Sigmoid colon (tissue), 7 donors: ENCODE results near the gene CSE1L. TPM values are rescaled to one million over a fixed set of nuclear protein-coding genes. Genes with fewer than 3 reads are reported as not detected.
"Not testable (repeated sequence)": the region's sequence is repeated elsewhere in the genome, so short reads cannot be mapped to it uniquely, and the experiment has no call there.

Experiments
- DNase-seq: peaks from one replicate; pipeline ENCODE4 v3.0.0-alpha.2; 2019
- H3K27ac ChIP-seq, 4 donors: fragments of 200-600 bp; sonication (generic); one replicate each; pipeline ENCODE4 v1.5.1; 2016 to 2019; ENCODE audit warnings: mild to moderate bottlenecking in 1 of 4
- H3K27me3 ChIP-seq, 3 donors: fragments of 200-600 bp; sonication (generic); one replicate each; pipeline ENCODE4 v1.5.1; 2019; ENCODE audit warnings: mild to moderate bottlenecking in 1 of 3
- H3K36me3 ChIP-seq, 4 donors: fragments of 200-600 bp; sonication (generic); one replicate each; pipeline ENCODE4 v1.5.1; 2016 to 2019
- H3K4me1 ChIP-seq, 4 donors: fragments of 200-600 bp; sonication (generic); one replicate each; pipeline ENCODE4 v1.5.1; 2017 to 2019
- H3K4me3 ChIP-seq, 4 donors: fragments of 200-600 bp; sonication (generic); one replicate each; pipeline ENCODE4 v1.5.1; 2017 to 2019; ENCODE audit warnings: mild to moderate bottlenecking in 2 of 4, moderate library complexity in 1 of 4
- H3K9me3 ChIP-seq, 4 donors: fragments of 200-600 bp in 3 of 4; sonication (generic) in 3 of 4; one replicate each; pipeline versions ENCODE4 v1.5.1 to v1.6.1; 2013 to 2019
- CTCF ChIP-seq, 4 experiments: fragments of 450-650 bp in 3 of 4; fragments of 200-600 bp in 1 of 4; IDR thresholded peaks; one replicate each; pipeline ENCODE4 v1.5.1; 2016 to 2019; ENCODE audit warnings: antibody characterized with exemption in 4 of 4, mild to moderate bottlenecking in 3 of 4, moderate library complexity in 2 of 4
- EP300 ChIP-seq, 4 donors: sonication (generic); formaldehyde crosslinking; IDR thresholded peaks; one replicate each; pipeline ENCODE4 v1.6.1; 2017; ENCODE audit warnings: antibody characterized with exemption in 4 of 4
- POLR2A ChIP-seq, 2 donors: fragments of 450-650 bp; IDR thresholded peaks; one replicate each; pipeline ENCODE4 v1.6.1; 2016; ENCODE audit warnings: antibody characterized with exemption in 2 of 2, mild to moderate bottlenecking in 2 of 2, moderate library complexity in 2 of 2
- POLR2AphosphoS5 ChIP-seq, 4 donors: sonication (generic); formaldehyde crosslinking; IDR thresholded peaks; one replicate each; pipeline ENCODE4 v1.6.1; 2017; ENCODE audit warnings: antibody characterized with exemption in 4 of 4
- WGBS, 2 donors: extraction: QIAGEN DNeasy Blood & Tissue Kit; methylation state at CpG; one replicate each; pipeline ENCODE4 v1.1.7; 2013; 5-methylcytosine and 5-hydroxymethylcytosine counted together
- intact Hi-C: fragments of 100-400 bp; cut with DNase I; formaldehyde crosslinking; loops from one replicate; pipeline ENCODE4 v1.15.1; 2023
- polyA plus RNA-seq, 3 donors: library from polyadenylated mRNA; stranded (reverse); fragments of 200-250 nt; gene quantifications; one replicate each; pipeline ENCODE4 v1.2.3, GENCODE V29; 2013
- total RNA-seq, 4 donors: library from RNA; depleted of rRNA; stranded (reverse); fragments of >200 nt; gene quantifications; one replicate each; pipeline ENCODE4 v1.1.0, GENCODE V29; 2016
- donor health status: healthy with polysubstance abuse.
- donor health status: Bipolar disorder and iron deficiency.
- donor health status: healthy.

CSE1L gene
- total and polyA plus RNA-seq, 7 donors, result 10.2 to 43.9 (median 34.6) TPM

DNA sequence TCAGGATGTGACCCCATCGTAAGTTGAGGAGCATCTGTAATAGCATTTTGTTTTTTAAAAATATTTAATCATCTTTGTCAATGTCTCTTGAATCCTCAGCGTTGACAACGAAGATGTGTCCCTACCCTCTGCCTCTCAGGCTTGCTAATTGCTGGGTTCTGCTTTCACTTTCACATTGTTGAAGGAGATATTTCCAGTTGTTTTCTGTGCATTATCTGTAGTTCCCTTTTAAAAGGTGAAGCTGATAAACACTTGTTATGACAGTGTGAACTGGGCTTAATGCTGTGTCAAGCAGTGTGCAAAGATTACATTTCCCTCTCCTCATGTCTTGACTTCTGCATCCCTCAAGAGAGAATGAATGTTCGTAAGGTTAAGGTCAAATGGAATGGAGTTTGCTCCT is 54.9 kb downstream of the CSE1L start:
- no peak for TF ChIP-seq EP300 (IDR thresholded peaks at IDR 0.05)
- TF ChIP-seq CTCF (IDR thresholded peaks at IDR 0.05), result no peak
- TF ChIP-seq POLR2A (IDR thresholded peaks at IDR 0.05), result no peak
- TF ChIP-seq POLR2AphosphoS5 (IDR thresholded peaks at IDR 0.05), result no peak
- H3K36me3 ChIP-seq, result peaks cover 13 to 77% (median 22%) of the 10 kb centered on the region in 4 donors
- no peak overlapping the region for H3K4me3 ChIP-seq
- intact Hi-C loops, result no loop called here
- no peaks in the 10 kb centered on the region for H3K4me1 ChIP-seq
- no peak overlapping the region for H3K27ac ChIP-seq
- H3K27me3 ChIP-seq, result no peaks in the 10 kb centered on the region
- WGBS, 2 donors, result 74 to 83% methylated on average over 4 of the region's 4 CpGs
- H3K9me3 ChIP-seq, result no peaks in the 10 kb centered on the region
- no peak for DNase-seq

DNA sequence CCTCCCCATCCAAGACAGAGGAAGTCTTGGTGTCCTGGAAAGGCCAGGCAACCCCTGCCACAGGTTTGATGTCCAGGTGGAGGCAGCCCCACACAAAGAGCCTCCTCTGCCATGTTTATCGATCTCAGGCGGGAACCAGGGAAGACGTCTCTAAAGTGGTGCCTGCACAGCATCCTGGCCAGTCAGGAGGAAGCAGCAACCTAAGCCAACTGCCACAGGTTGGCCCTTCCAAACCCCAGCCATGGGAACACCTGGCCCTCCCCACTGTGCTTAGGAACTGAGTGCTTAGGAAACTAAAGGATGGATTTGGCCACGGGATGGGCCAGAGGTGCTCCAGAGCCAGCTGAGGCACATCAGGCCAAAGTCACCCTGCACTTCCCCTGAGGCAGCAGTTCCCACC is 56.9 kb downstream of the CSE1L start:
- 92 to 93% methylated on average over 4 of the region's 4 CpGs for WGBS, 2 donors

GRCh38 chr20:49103647-49104364 is 57.7 kb downstream of the CSE1L start:
- no peak overlapping the region for H3K4me3 ChIP-seq
- no peaks in the 10 kb centered on the region for H3K27me3 ChIP-seq
- no peaks in the 10 kb centered on the region for H3K4me1 ChIP-seq
- no peak for DNase-seq
- TF ChIP-seq EP300 (IDR thresholded peaks at IDR 0.05) (no peak), CTCF (IDR thresholded peaks at IDR 0.05) (no peak), POLR2AphosphoS5 (IDR thresholded peaks at IDR 0.05) (no peak), POLR2A (IDR thresholded peaks at IDR 0.05) (no peak)
- intact Hi-C loops, result no loop called here
- no peak overlapping the region for H3K27ac ChIP-seq
- H3K36me3 ChIP-seq, result peaks cover 8 to 64% (median 15%) of the 10 kb centered on the region in 4 donors
- WGBS, 2 donors, result 94% methylated on average over 7 of the region's 7 CpGs
- no peaks in the 10 kb centered on the region for H3K9me3 ChIP-seq

More for the DNA sequence above, 56.9 kb downstream of the CSE1L start:
- Histone ChIP-seq H3K4me3 (no peak overlapping the region), H3K4me1 (no peaks in the 10 kb centered on the region), H3K9me3 (no peaks in the 10 kb centered on the region), H3K36me3 (peaks cover 8 to 66% (median 15%) of the 10 kb centered on the region in 4 donors), H3K27ac (no peak overlapping the region), H3K27me3 (no peaks in the 10 kb centered on the region)
- TF ChIP-seq EP300 (IDR thresholded peaks at IDR 0.05) (no peak), POLR2A (IDR thresholded peaks at IDR 0.05) (no peak), CTCF (IDR thresholded peaks at IDR 0.05) (no peak), POLR2AphosphoS5 (IDR thresholded peaks at IDR 0.05) (no peak)
- no peak for DNase-seq
- intact Hi-C loops, result no loop called here

DNA sequence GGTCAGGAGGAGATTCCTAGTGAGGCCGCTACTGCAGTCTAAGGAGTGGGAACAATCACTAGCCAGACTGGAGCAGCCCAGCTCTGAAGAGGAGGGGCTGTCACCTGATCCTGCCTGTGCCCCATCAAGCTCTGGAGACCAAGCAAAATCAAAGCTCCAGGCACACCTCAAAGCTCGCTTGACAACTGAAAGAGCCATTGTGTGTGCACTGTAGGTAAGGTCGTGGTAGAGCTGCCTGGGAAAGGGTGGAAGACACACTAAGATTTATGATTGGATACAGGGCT is 58.2 kb downstream of the CSE1L start:
- no peak for DNase-seq
- Histone ChIP-seq H3K4me1 (no peaks in the 10 kb centered on the region), H3K27me3 (no peaks in the 10 kb centered on the region), H3K4me3 (no peak overlapping the region), H3K9me3 (no peaks in the 10 kb centered on the region), H3K27ac (no peak overlapping the region), H3K36me3 (peaks cover 8 to 59% (median 13%) of the 10 kb centered on the region in 4 donors)
- TF ChIP-seq EP300 (IDR thresholded peaks at IDR 0.05) (no peak), POLR2AphosphoS5 (IDR thresholded peaks at IDR 0.05) (no peak), POLR2A (IDR thresholded peaks at IDR 0.05) (no peak), CTCF (IDR thresholded peaks at IDR 0.05) (no peak)
- intact Hi-C loops, result no loop called here
- 86 to 89% methylated on average over 3 of the region's 3 CpGs for WGBS, 2 donors

- H3K27me3 ChIP-seq, DNase-seq, H3K27ac ChIP-seq, H3K9me3 ChIP-seq, intact Hi-C loops, H3K4me1 ChIP-seq, H3K4me3 ChIP-seq: not testable (repeated sequence)
- H3K36me3 ChIP-seq, result peaks cover 8 to 58% (median 13%) of the 10 kb centered on the region in 4 donors
- 92 to 97% methylated on average over 11 of the region's 11 CpGs for WGBS, 2 donors
Measured at GRCh38 chr20:49104979-49105547, 59.0 kb downstream of the CSE1L start.
